Adrenal gland (tissue), 12 donors: ENCODE data around the gene SSBP2. TPM values are rescaled to one million over a fixed set of nuclear protein-coding genes. Genes with fewer than 3 reads are reported as not detected.
"Not testable (repeated sequence)": the region's sequence is repeated elsewhere in the genome, so short reads cannot be mapped to it uniquely, and the experiment has no call there.

Source experiments
- DNase-seq, 7 donors: peaks; one replicate each; pipeline ENCODE4 v3.0.0-alpha.2; 2019 to 2020
- H3K27ac ChIP-seq, 5 donors: fragments of 200-600 bp; sonication (generic) in 4 of 5; 1 replicate in 3 of 5; 2 replicates in 2 of 5; pipeline versions ENCODE4 v1.5.1 to v1.8.0; 2016 to 2020; ENCODE audit warnings: mild to moderate bottlenecking in 1 of 5
- H3K27me3 ChIP-seq: fragments of 200-600 bp; 2 replicates; pipeline ENCODE4 v1.8.0; 2021
- H3K36me3 ChIP-seq, 2 donors: fragments of 200-600 bp; replicated peaks in 1 of 2; 1 replicate in 1 of 2; 2 replicates in 1 of 2; pipeline versions ENCODE4 v1.5.1 to v1.8.0; 2018 to 2022
- H3K4me1 ChIP-seq, 2 donors: fragments of 200-600 bp; replicated peaks in 1 of 2; 1 replicate in 1 of 2; 2 replicates in 1 of 2; pipeline versions ENCODE4 v1.5.1 to v1.8.0; 2018 to 2021
- H3K4me3 ChIP-seq, 4 donors: fragments of 200-600 bp; sonication (generic) in 3 of 4; one replicate each; pipeline ENCODE4 v1.5.1; 2016 to 2018
- H3K9me3 ChIP-seq, 3 donors: fragments of 200-600 bp; sonication (generic) in 1 of 3; replicated peaks in 1 of 3; 1 replicate in 2 of 3; 2 replicates in 1 of 3; pipeline versions ENCODE4 v1.5.1 to v1.8.0; 2016 to 2021
- POLR2A ChIP-seq, 2 donors: fragments of 450-650 bp; IDR thresholded peaks; one replicate each; pipeline ENCODE4 v1.6.1; 2017; ENCODE audit warnings: antibody characterized with exemption in 2 of 2, mild to moderate bottlenecking in 2 of 2, moderate library complexity in 1 of 2
- WGBS, 4 donors: extraction: QIAGEN DNeasy Blood & Tissue Kit in 2 of 4; methylation state at CpG; one replicate each; pipeline versions ENCODE4 v1.1.5 to v1.1.7; 2013 to 2017; 5-methylcytosine and 5-hydroxymethylcytosine counted together
- intact Hi-C, 2 donors: fragments of 100-400 bp; cut with DNase I; formaldehyde crosslinking; loops; one replicate each; pipeline versions ENCODE4 v1.14.1 to v1.15.0; 2022 to 2023
- polyA plus RNA-seq, 3 donors: library from polyadenylated mRNA; stranded (reverse); fragments of 200-250 nt in 2 of 3; fragments of 350-450 nt in 1 of 3; fragmentation: Illumina TruSeq in 1 of 3; extraction: RNeasy Lipid Tissue Mini Kit (QIAGEN cat#74804) in 1 of 3; gene quantifications; one replicate each; pipeline ENCODE4 v1.2.3, GENCODE V29; 2013 to 2014
- total RNA-seq, 9 donors: library from RNA; depleted of rRNA in 4 of 9; stranded (reverse); fragments of >200 nt in 4 of 9; fragments of 120-200 nt in 1 of 9; fragmentation: NEBNext Ultra II Directional in 1 of 9; extraction: Animal tissue kit (Norgen Biotek cat#: 25700) in 1 of 9; gene quantifications; one replicate each; pipeline versions ENCODE4 v1.1.0 to v1.2.4, GENCODE V29; 2013 to 2023
- TF ChIP-seq, protein P1 (sequence below), 6 experiments: fragments of 450-650 bp in 4 of 6; fragments of 200-600 bp in 2 of 6; sonication (generic) in 1 of 6; IDR thresholded peaks; 1 replicate in 5 of 6; 2 replicates in 1 of 6; pipeline versions ENCODE4 v1.5.1 to v1.8.0; 2016 to 2021; ENCODE audit warnings: antibody characterized with exemption in 6 of 6, mild to moderate bottlenecking in 2 of 6, moderate library complexity in 1 of 6
- donor health status: healthy with polysubstance abuse.
- donor health status: Bipolar disorder and iron deficiency.
- donor health status: DM: yes; HTN: yes; CAD: no.
- donor health status: DM: no; HTN: no; CAD: no.
- donor health status: DM: no; HTN: no; CAD: no.
- donor health status: DM: yes; HTN: yes; CAD: no.

Gene SSBP2
- total and polyA plus RNA-seq, 12 donors: 16.2 to 424 (median 25.4) TPM

DNA sequence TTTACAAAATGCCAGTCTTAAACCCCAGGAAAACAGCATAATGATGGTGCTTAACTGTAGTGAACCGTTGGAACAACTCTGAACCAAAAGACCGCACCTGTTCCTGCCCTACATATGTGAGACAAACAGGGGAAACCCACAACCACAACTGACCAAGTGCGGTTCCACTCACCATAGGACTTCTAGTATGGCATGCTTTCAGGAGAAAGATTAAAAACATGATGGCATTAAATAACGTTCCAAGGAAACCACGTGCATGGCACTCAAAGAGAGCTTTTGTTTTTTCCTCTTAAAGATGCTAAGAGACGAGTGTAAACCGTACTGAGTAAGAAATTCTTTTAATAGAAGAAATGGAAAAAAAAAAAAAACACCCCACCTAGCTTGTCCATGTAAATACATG is 119.8 kb downstream of the SSBP2 start:
- TF ChIP-seq POLR2A (IDR thresholded peaks at IDR 0.05): no peak
- TF ChIP-seq, protein P1, sequence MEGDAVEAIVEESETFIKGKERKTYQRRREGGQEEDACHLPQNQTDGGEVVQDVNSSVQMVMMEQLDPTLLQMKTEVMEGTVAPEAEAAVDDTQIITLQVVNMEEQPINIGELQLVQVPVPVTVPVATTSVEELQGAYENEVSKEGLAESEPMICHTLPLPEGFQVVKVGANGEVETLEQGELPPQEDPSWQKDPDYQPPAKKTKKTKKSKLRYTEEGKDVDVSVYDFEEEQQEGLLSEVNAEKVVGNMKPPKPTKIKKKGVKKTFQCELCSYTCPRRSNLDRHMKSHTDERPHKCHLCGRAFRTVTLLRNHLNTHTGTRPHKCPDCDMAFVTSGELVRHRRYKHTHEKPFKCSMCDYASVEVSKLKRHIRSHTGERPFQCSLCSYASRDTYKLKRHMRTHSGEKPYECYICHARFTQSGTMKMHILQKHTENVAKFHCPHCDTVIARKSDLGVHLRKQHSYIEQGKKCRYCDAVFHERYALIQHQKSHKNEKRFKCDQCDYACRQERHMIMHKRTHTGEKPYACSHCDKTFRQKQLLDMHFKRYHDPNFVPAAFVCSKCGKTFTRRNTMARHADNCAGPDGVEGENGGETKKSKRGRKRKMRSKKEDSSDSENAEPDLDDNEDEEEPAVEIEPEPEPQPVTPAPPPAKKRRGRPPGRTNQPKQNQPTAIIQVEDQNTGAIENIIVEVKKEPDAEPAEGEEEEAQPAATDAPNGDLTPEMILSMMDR (IDR thresholded peaks at IDR 0.05): no peak
- Histone ChIP-seq H3K27ac (no peak overlapping the region), H3K36me3 (no peaks in the 10 kb centered on the region), H3K27me3 (no peaks in the 10 kb centered on the region), H3K9me3 (no peaks in the 10 kb centered on the region), H3K4me1 (peaks cover 0 to 5% of the 10 kb centered on the region in 2 donors), H3K4me3 (no peak overlapping the region)
- intact Hi-C loops: no loop called here
- WGBS, 4 donors: 73 to 84% (median 81%) methylated on average over 7 of the region's 7 CpGs
- DNase-seq: no peak

DNA sequence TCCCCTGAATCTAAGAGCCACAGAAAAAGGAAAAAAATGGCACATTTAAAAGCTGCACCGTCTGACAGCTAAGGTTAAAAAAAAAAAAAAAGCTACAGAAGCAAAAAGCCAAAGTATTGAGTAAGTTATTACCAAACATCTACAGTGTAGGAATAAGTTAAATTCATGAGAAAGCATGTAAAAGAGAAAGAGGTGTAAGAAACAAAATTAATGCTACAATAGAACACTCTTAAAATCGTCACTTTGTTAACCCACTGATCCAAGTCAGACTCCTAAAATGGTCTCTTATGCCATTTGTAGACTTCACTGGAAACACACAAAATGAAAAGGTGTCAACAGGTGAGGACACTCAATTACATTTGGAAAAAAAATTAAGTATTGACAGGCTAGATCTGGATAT is 120.2 kb downstream of the SSBP2 start:
- TF ChIP-seq POLR2A (IDR thresholded peaks at IDR 0.05): no peak
- TF ChIP-seq, protein P1 (IDR thresholded peaks at IDR 0.05): no peak
- 70 to 81% (median 76%) methylated on average over 2 of the region's 2 CpGs for WGBS, 4 donors
- intact Hi-C loops: no loop called here
- no peaks in the 10 kb centered on the region for H3K36me3 ChIP-seq
- no peak overlapping the region for H3K27ac ChIP-seq
- H3K9me3 ChIP-seq: no peaks in the 10 kb centered on the region
- H3K27me3 ChIP-seq: no peaks in the 10 kb centered on the region
- peaks cover 0 to 5% of the 10 kb centered on the region in 2 donors for H3K4me1 ChIP-seq
- DNase-seq: no peak
- no peak overlapping the region for H3K4me3 ChIP-seq

DNA sequence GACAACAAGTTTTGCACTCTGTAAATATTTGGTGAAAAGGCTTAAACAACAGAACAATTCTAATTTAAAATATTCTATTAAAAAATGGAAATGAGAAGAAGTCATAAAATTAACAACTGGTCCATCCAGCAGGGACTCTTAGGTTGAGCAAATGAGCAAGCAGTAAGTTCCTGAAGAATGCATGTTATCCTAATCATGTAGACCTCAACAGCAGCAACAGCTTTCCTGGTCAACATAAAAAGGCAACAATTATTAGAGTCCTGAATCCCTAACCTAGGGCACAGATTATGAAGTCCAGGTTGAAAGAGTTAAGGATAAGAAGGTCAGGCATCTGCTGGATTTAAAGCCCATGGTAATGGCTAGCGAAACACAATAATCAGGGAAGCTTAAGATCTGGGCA is 120.9 kb downstream of the SSBP2 start:
- H3K9me3 ChIP-seq: no peaks in the 10 kb centered on the region
- no peak overlapping the region for H3K4me3 ChIP-seq
- intact Hi-C loops: no loop called here
- DNase-seq: no peak
- 89 to 100% (median 99%) methylated on average over 1 of the region's 1 CpG for WGBS, 4 donors
- H3K4me1 ChIP-seq: peaks cover 0 to 5% of the 10 kb centered on the region in 2 donors
- H3K27me3 ChIP-seq: no peaks in the 10 kb centered on the region
- no peak overlapping the region for H3K27ac ChIP-seq
- TF ChIP-seq, protein P1 (IDR thresholded peaks at IDR 0.05): no peak
- no peak for TF ChIP-seq POLR2A (IDR thresholded peaks at IDR 0.05)
- no peaks in the 10 kb centered on the region for H3K36me3 ChIP-seq

DNA sequence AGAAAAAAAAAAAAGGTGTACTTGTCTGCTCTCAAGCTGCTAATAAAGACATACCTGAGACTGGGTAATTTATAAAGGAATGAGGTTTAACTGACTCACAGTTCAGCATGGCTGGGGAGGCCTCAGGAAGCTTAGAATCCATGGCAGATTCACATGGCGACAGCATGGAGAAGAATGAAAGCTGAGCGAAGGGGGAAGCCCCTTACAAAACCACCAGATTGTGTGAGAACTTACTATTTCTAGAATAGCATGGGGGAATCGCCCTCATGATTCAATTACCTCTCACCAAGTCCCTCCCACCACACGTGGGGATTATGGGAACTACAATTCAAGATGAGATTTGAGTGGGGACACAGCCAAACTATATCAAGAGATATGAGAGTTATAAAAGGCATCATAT is 122.8 kb downstream of the SSBP2 start:
- 89 to 97% (median 92%) methylated on average over 4 of the region's 4 CpGs for WGBS, 4 donors
- H3K36me3 ChIP-seq, H3K27me3 ChIP-seq, H3K9me3 ChIP-seq, intact Hi-C loops, H3K4me1 ChIP-seq, H3K4me3 ChIP-seq, H3K27ac ChIP-seq, DNase-seq: not testable (repeated sequence)

DNA sequence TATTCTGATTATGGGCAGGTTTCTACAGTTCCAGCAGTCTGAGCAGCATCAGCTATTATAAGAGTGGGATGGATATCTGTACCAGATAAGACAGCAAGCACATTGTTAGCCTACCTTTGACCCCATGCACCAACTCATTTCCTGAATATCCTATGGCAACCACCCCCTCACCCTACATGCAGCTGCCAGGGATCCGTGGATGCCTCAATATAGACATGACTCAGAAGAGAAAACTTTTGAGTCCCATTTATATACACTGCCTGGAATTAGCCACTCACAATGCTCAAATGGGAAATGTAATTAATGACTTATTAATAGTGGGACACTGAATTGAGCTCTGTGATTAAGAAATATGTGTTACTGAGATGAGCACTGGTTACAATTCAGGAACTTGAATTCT is 124.4 kb downstream of the SSBP2 start:
- Histone ChIP-seq H3K36me3 (no peaks in the 10 kb centered on the region), H3K27ac (no peak overlapping the region), H3K27me3 (no peaks in the 10 kb centered on the region), H3K9me3 (no peaks in the 10 kb centered on the region), H3K4me1 (peaks cover 0 to 5% of the 10 kb centered on the region in 2 donors), H3K4me3 (no peak overlapping the region)
- TF ChIP-seq, protein P1 (IDR thresholded peaks at IDR 0.05): no peak
- TF ChIP-seq POLR2A (IDR thresholded peaks at IDR 0.05): no peak
- DNase-seq: peak in 1 of 7 donors; percentile 2
- 50 to 66% (median 64%) methylated on average over 1 of the region's 1 CpG for WGBS, 4 donors
- intact Hi-C loops: no loop called here
